A549 (cell line): ENCODE measurements around the gene ZSCAN20. TPM values are rescaled to one million over a fixed set of nuclear protein-coding genes. Genes with fewer than 3 reads are reported as not detected.

Experiments used
- ATAC-seq, 2 experiments: fragments of 200-7000 bp in 1 of 2; fragments of >200 bp in 1 of 2; cut with Nextera tagmentation in 1 of 2; cut with Tn5 transposase in 1 of 2; 3 replicates each; pipeline versions ENCODE4 v1.8.0 to v1.9.1; 2018 to 2020; ENCODE audit warnings: mild to moderate bottlenecking in 1 of 2, moderate library complexity in 1 of 2
- CTCF ChIA-PET: fragments of 300-600 bp; sonication (Branson Sonifier 250); formaldehyde crosslinking; extraction: SDS; loops from one replicate; lab custom pipeline; 2021; ENCODE audit warnings: antibody characterized with exemption, inconsistent platforms; lab: Yijun Ruan, JAX
- POLR2A ChIA-PET: fragments of 350-600 bp; formaldehyde crosslinking; extraction: SDS; loops from one replicate; lab custom pipeline; 2021; ENCODE audit warnings: antibody characterized with exemption, inconsistent platforms; lab: Yijun Ruan, JAX
- DNase-seq, 2 experiments: peaks; one replicate each; pipeline versions ENCODE4 v3.0.0 to v3.0.0-alpha.2; 2011 to 2016; ENCODE audit warnings: low read depth in 1 of 2, low spot score in 1 of 2
- FAIRE-seq: peaks from 2 replicates; lab custom pipeline; 2011; peaks lifted over from hg19 to GRCh38; lab: Jason Lieb, UNC
- H3K27ac ChIP-seq, 2 experiments: fragments of >200 bp; sonication (Bioruptor Twin); formaldehyde crosslinking; 3 replicates each; pipeline ENCODE4 v1.5.1; 2016 to 2017
- H3K4me1 ChIP-seq: fragments of >200 bp; sonication (Bioruptor Twin); formaldehyde crosslinking; 3 replicates; pipeline ENCODE4 v1.6.1; 2016
- H3K4me2 ChIP-seq: fragments of >200 bp; sonication (Bioruptor Twin); formaldehyde crosslinking; 3 replicates; pipeline ENCODE4 v1.6.1; 2016
- H3K4me3 ChIP-seq: fragments of >200 bp; sonication (Bioruptor Twin); formaldehyde crosslinking; 3 replicates; pipeline ENCODE4 v1.5.1; 2016
- H3K9me3 ChIP-seq: fragments of >200 bp; sonication (Bioruptor Twin); formaldehyde crosslinking; 3 replicates; pipeline ENCODE4 v1.6.1; 2016
- CBX8 ChIP-seq: fragments of 200-600 bp; sonication (generic); IDR thresholded peaks from 2 replicates; pipeline ENCODE4 v1.6.1; 2016
- CHD4 ChIP-seq: fragments of 200-600 bp; sonication (generic); IDR thresholded peaks from 2 replicates; pipeline ENCODE4 v1.6.1; 2016; ENCODE audit warnings: antibody characterized with exemption, mild to moderate bottlenecking, borderline replicate concordance
- EHMT2 ChIP-seq: fragments of 200-600 bp; sonication (generic); IDR thresholded peaks from 2 replicates; pipeline ENCODE4 v1.6.1; 2016; ENCODE audit warnings: antibody characterized with exemption, low read depth, mild to moderate bottlenecking, moderate library complexity
- ESRRA ChIP-seq: fragments of 150-350 bp; IDR thresholded peaks from 2 replicates; pipeline ENCODE4 v1.6.1; 2014; ENCODE audit warnings: mild to moderate bottlenecking, low read length, borderline replicate concordance
- GATA3 ChIP-seq: IDR thresholded peaks from 2 replicates; pipeline ENCODE4 v1.6.1; 2012; ENCODE audit warnings: borderline replicate concordance
- HOXA7 ChIP-seq: fragments of 250-450 bp; sonication (Bioruptor Pico); IDR thresholded peaks from 2 replicates; pipeline ENCODE4 v1.5.0; 2020; ENCODE audit warnings: mild to moderate bottlenecking, moderate library complexity
- HOXB5 ChIP-seq: fragments of 250-450 bp; sonication (Bioruptor Pico); IDR thresholded peaks from 2 replicates; pipeline ENCODE4 v1.5.0; 2020; ENCODE audit warnings: mild to moderate bottlenecking, moderate library complexity
- KDM1A ChIP-seq: fragments of 200-600 bp; sonication (generic); IDR thresholded peaks from 2 replicates; pipeline ENCODE4 v1.6.1; 2016; ENCODE audit warnings: low read depth, mild to moderate bottlenecking
- KDM5A ChIP-seq: fragments of 200-600 bp; sonication (generic); IDR thresholded peaks from 2 replicates; pipeline ENCODE4 v1.6.1; 2016; ENCODE audit warnings: antibody characterized with exemption, mild to moderate bottlenecking
- MAFK ChIP-seq: fragments of 450-650 bp; IDR thresholded peaks from 2 replicates; pipeline ENCODE4 v1.6.1; 2014; ENCODE audit not compliant: partially characterized antibody
- NPAS2 ChIP-seq: fragments of 250-450 bp; sonication (Bioruptor Pico); IDR thresholded peaks from 2 replicates; pipeline ENCODE4 v1.8.0; 2022; ENCODE audit warnings: mild to moderate bottlenecking, moderate library complexity, borderline replicate concordance
- PHF8 ChIP-seq: fragments of 200-600 bp; sonication (generic); IDR thresholded peaks from 2 replicates; pipeline ENCODE4 v1.6.1; 2016; ENCODE audit warnings: low read depth, mild to moderate bottlenecking, antibody characterized with exemption, moderate library complexity, borderline replicate concordance
- POLR2A ChIP-seq: IDR thresholded peaks from 2 replicates; pipeline ENCODE4 v1.6.1; 2012; ENCODE audit warnings: mild to moderate bottlenecking, low read length
- RAD21 ChIP-seq, 2 experiments: fragments of >200 bp in 1 of 2; sonication (Bioruptor Twin) in 1 of 2; formaldehyde crosslinking in 1 of 2; IDR thresholded peaks in 1 of 2; conservative IDR thresholded peaks in 1 of 2; 2 replicates in 1 of 2; 3 replicates in 1 of 2; pipeline ENCODE4 v1.6.1; 2012 to 2018; ENCODE audit warnings: inconsistent platforms in 1 of 2
- RARB ChIP-seq: fragments of 250-450 bp; sonication (Bioruptor Pico); IDR thresholded peaks from 2 replicates; pipeline ENCODE4 v1.8.0; 2021; ENCODE audit warnings: mild to moderate bottlenecking, moderate library complexity
- TFCP2L1 ChIP-seq: fragments of 250-450 bp; sonication (Bioruptor Pico); IDR thresholded peaks from 2 replicates; pipeline ENCODE4 v1.5.0; 2021; ENCODE audit warnings: mild to moderate bottlenecking
- WGBS: methylation state at CpG from one replicate; pipeline ENCODE4 v1.1.6; 2017; ENCODE audit errors: missing lambda C conversion rate; 5-methylcytosine and 5-hydroxymethylcytosine counted together
- polyA plus RNA-seq, 4 experiments: library from polyadenylated mRNA; depleted of rRNA in 3 of 4; stranded (reverse); fragments of >200 nt; fragmentation: RNase III in 1 of 4; extraction: RNeasy Plus Mini Kit Qiagen cat#74134 plus additional on column Dnase treatment in 1 of 4; gene quantifications; 2 replicates in 3 of 4; 3 replicates in 1 of 4; pipeline ENCODE4 v1.2.3, GENCODE V29; 2011 to 2017
- TF ChIP-seq, protein P1 (sequence below): IDR thresholded peaks from 2 replicates; pipeline ENCODE4 v1.6.1; 2012
- TF ChIP-seq, protein P2 (sequence below): fragments of 200-600 bp; sonication (generic); IDR thresholded peaks from 2 replicates; pipeline ENCODE4 v1.6.1; 2016; ENCODE audit warnings: antibody characterized with exemption, mild to moderate bottlenecking, moderate library complexity
- TF ChIP-seq, protein P3 (sequence below): fragments of 250-450 bp; sonication (Bioruptor Pico); IDR thresholded peaks from 2 replicates; pipeline ENCODE4 v1.5.0; 2020; ENCODE audit warnings: low read depth, mild to moderate bottlenecking, moderate library complexity
- TF ChIP-seq, protein P4 (sequence below): fragments of >200 bp; sonication (Bioruptor Twin); formaldehyde crosslinking; IDR thresholded peaks from 3 replicates; pipeline ENCODE4 v1.6.1; 2016
- TF ChIP-seq, protein P5 (sequence below): fragments of 450-650 bp; IDR thresholded peaks from 2 replicates; pipeline ENCODE4 v1.6.1; 2014; ENCODE audit warnings: antibody characterized with exemption
- TF ChIP-seq, protein P6 (sequence below): IDR thresholded peaks from 2 replicates; pipeline ENCODE4 v1.6.1; 2012; ENCODE audit warnings: low read depth, borderline replicate concordance
- TF ChIP-seq, protein P7 (sequence below): fragments of 150-350 bp; IDR thresholded peaks from 2 replicates; pipeline ENCODE4 v1.6.1; 2014; ENCODE audit warnings: low read depth, mild to moderate bottlenecking, low read length

Gene ZSCAN20
- polyA plus RNA-seq, 2 of the 4 experiments (the other 2 are of a cell fraction): 1.3 to 1.9 TPM

DNA sequence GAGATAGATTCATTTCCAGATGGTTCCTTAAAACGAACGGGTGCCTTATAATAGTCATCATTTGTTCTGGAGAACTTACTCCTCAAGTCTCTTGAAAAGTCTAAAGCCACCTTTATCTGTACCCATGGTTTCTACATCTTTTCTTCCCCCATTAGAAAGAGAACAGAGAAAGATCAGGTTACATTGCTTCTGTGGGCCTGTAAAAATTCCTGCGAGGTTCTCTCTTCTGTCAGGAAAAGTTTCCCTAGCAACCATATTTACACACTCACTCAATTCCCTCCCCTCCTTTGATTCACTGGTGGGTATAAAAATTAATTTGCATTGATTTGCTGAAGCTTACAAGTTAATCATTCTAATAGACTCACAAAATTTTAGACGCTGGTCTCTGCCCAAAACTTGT, 48.2 kb upstream of the ZSCAN20 start:
- no peak for FAIRE-seq
- TF ChIP-seq GATA3: no peak
- TF ChIP-seq CHD4: no peak
- TF ChIP-seq RARB (CRISPR knock-in tag): no peak
- no peak for TF ChIP-seq HOXB5 (CRISPR knock-in tag)
- TF ChIP-seq CBX8: no peak
- TF ChIP-seq, protein P1, sequence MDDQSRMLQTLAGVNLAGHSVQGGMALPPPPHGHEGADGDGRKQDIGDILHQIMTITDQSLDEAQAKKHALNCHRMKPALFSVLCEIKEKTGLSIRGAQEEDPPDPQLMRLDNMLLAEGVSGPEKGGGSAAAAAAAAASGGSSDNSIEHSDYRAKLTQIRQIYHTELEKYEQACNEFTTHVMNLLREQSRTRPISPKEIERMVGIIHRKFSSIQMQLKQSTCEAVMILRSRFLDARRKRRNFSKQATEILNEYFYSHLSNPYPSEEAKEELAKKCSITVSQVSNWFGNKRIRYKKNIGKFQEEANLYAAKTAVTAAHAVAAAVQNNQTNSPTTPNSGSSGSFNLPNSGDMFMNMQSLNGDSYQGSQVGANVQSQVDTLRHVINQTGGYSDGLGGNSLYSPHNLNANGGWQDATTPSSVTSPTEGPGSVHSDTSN: no peak
- TF ChIP-seq ESRRA: no peak
- TF ChIP-seq, protein P2, sequence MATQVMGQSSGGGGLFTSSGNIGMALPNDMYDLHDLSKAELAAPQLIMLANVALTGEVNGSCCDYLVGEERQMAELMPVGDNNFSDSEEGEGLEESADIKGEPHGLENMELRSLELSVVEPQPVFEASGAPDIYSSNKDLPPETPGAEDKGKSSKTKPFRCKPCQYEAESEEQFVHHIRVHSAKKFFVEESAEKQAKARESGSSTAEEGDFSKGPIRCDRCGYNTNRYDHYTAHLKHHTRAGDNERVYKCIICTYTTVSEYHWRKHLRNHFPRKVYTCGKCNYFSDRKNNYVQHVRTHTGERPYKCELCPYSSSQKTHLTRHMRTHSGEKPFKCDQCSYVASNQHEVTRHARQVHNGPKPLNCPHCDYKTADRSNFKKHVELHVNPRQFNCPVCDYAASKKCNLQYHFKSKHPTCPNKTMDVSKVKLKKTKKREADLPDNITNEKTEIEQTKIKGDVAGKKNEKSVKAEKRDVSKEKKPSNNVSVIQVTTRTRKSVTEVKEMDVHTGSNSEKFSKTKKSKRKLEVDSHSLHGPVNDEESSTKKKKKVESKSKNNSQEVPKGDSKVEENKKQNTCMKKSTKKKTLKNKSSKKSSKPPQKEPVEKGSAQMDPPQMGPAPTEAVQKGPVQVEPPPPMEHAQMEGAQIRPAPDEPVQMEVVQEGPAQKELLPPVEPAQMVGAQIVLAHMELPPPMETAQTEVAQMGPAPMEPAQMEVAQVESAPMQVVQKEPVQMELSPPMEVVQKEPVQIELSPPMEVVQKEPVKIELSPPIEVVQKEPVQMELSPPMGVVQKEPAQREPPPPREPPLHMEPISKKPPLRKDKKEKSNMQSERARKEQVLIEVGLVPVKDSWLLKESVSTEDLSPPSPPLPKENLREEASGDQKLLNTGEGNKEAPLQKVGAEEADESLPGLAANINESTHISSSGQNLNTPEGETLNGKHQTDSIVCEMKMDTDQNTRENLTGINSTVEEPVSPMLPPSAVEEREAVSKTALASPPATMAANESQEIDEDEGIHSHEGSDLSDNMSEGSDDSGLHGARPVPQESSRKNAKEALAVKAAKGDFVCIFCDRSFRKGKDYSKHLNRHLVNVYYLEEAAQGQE: no peak
- TF ChIP-seq, protein P3, sequence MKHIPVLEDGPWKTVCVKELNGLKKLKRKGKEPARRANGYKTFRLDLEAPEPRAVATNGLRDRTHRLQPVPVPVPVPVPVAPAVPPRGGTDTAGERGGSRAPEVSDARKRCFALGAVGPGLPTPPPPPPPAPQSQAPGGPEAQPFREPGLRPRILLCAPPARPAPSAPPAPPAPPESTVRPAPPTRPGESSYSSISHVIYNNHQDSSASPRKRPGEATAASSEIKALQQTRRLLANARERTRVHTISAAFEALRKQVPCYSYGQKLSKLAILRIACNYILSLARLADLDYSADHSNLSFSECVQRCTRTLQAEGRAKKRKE (CRISPR knock-in tag): no peak
- TF ChIP-seq TFCP2L1: no peak
- no peak for TF ChIP-seq MAFK
- ChIA-PET POLR2A (no interaction called here), CTCF (no interaction called here)
- Histone ChIP-seq H3K9me3 (no peaks in the 10 kb centered on the region), H3K27ac (no peak overlapping the region), H3K4me2 (no peak overlapping the region), H3K4me1 (no peaks in the 10 kb centered on the region), H3K4me3 (no peak overlapping the region)
- DNase-seq: no peak
- WGBS: 80% methylated on average over 4 of the region's 4 CpGs
- no peak for ATAC-seq

DNA sequence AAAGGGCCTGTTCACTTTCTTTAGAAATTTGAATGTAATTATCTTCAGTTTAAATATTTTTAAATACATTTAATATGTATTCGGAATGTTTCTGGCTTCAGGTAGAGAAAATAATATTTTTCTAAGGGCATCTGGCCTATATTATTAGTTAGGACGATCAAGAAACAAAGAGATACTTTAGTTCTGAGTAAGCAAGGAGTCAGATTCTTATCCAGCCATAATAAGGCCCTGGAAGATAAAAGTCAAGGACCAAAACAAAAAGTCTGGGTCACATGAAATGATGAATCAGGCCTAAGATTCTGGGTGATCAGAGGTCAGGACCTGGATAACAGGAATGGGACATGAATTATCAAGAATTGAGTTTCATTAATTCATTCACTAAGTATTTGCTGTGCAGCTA, 47.8 kb upstream of the ZSCAN20 start:
- Histone ChIP-seq H3K4me2 (no peak overlapping the region), H3K4me3 (no peak overlapping the region), H3K9me3 (no peaks in the 10 kb centered on the region), H3K27ac (no peak overlapping the region), H3K4me1 (peaks cover under 1% of the 10 kb centered on the region; the same call in 2 of the 3 replicates)
- FAIRE-seq (no peak), DNase-seq (no peak), ATAC-seq (no peak)
- 57% methylated on average over 2 of the region's 2 CpGs for WGBS
- ChIA-PET POLR2A (no interaction called here), CTCF (no interaction called here)
- TF ChIP-seq NPAS2 (no peak), MAFK (no peak), RARB (CRISPR knock-in tag) (no peak), PHF8 (no peak), RAD21 (conservative IDR thresholded peaks at IDR 0.05 in 1 of 2, IDR thresholded peaks at IDR 0.05 in 1 of 2) (no peak), HOXA7 (CRISPR knock-in tag) (no peak), KDM5A (no peak), EHMT2 (no peak), KDM1A (no peak), POLR2A (no peak), HOXB5 (CRISPR knock-in tag) (no peak), CHD4 (no peak)
- TF ChIP-seq, protein P2: no peak
- TF ChIP-seq, protein P4, sequence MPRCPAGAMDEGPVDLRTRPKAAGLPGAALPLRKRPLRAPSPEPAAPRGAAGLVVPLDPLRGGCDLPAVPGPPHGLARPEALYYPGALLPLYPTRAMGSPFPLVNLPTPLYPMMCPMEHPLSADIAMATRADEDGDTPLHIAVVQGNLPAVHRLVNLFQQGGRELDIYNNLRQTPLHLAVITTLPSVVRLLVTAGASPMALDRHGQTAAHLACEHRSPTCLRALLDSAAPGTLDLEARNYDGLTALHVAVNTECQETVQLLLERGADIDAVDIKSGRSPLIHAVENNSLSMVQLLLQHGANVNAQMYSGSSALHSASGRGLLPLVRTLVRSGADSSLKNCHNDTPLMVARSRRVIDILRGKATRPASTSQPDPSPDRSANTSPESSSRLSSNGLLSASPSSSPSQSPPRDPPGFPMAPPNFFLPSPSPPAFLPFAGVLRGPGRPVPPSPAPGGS: no peak
- TF ChIP-seq, protein P5, sequence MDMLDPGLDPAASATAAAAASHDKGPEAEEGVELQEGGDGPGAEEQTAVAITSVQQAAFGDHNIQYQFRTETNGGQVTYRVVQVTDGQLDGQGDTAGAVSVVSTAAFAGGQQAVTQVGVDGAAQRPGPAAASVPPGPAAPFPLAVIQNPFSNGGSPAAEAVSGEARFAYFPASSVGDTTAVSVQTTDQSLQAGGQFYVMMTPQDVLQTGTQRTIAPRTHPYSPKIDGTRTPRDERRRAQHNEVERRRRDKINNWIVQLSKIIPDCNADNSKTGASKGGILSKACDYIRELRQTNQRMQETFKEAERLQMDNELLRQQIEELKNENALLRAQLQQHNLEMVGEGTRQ: no peak
- TF ChIP-seq, protein P6, sequence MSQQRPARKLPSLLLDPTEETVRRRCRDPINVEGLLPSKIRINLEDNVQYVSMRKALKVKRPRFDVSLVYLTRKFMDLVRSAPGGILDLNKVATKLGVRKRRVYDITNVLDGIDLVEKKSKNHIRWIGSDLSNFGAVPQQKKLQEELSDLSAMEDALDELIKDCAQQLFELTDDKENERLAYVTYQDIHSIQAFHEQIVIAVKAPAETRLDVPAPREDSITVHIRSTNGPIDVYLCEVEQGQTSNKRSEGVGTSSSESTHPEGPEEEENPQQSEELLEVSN: no peak
- TF ChIP-seq, protein P7, sequence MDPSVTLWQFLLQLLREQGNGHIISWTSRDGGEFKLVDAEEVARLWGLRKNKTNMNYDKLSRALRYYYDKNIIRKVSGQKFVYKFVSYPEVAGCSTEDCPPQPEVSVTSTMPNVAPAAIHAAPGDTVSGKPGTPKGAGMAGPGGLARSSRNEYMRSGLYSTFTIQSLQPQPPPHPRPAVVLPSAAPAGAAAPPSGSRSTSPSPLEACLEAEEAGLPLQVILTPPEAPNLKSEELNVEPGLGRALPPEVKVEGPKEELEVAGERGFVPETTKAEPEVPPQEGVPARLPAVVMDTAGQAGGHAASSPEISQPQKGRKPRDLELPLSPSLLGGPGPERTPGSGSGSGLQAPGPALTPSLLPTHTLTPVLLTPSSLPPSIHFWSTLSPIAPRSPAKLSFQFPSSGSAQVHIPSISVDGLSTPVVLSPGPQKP: no peak
